Measurements from ENCODE around the gene FLNA. TPM values are rescaled to one million over a fixed set of nuclear protein-coding genes. Genes with fewer than 3 reads are reported as not detected.

FLNA gene
- total and polyA plus RNA-seq, 2 of the 13 experiments (the other 11 are each of a cell fraction or from before 2014, with no cell fraction given): 83.4 to 174 TPM

DNA sequence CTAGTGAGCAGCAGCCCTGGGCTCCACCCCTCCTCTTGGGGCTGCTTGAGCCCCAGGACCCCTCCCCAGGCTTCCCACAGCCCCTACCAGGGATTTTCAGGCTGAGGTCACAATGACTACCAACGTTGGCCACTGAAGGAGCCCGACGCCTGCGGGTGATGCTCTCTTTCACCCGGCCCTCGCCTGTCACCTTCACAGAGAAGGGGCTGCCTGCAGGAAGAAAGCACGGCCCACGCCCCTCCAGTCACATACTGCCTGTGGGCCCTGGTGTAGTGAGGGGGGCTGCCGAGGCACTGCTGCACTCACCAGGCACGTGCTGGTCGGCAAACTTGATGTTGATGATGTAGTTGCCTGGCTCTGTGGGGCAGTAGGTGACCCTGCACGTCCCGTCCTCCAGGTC lies 22.0 kb downstream of the FLNA start (continued):
- TF ChIP-seq, protein P1, sequence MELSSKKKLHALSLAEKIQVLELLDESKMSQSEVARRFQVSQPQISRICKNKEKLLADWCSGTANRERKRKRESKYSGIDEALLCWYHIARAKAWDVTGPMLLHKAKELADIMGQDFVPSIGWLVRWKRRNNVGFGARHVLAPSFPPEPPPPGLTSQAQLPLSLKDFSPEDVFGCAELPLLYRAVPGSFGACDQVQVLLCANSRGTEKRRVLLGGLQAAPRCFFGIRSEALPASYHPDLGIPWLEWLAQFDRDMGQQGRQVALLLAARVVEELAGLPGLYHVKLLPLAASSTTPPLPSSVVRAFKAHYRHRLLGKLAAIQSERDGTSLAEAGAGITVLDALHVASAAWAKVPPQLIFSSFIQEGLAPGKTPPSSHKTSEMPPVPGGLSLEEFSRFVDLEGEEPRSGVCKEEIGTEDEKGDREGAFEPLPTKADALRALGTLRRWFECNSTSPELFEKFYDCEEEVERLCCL (CRISPR knock-in tag; IDR thresholded peaks at IDR 0.05; ENCODE audit: borderline replicate concordance): no peak
- no peak for TF ChIP-seq ZNF12 (CRISPR knock-in tag; IDR thresholded peaks at IDR 0.05)

DNA sequence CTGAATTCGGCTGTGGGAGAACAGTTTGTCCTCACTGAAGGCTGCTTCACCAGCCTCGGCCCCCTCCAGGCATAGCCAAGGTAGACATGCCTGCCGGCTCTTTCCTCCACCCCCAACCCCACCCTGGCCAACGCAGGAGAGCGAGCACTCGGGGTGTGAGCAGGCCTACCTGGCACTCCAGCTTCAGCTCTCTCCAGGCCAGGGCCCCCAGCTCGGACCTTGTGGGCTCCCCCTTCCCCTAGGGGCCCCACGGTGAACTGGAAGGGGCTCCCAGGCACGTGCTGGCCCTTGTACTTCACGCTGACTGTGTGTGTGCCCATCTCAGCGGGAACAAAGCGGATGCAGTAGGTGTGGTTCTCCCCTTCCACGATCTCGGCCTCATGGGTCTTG lies 22.4 kb downstream of the FLNA start:
- H2AFZ ChIP-seq (ENCODE audit: low read length): no peak overlapping the region
- no peak overlapping the region for H3K9ac ChIP-seq (ENCODE audit: insufficient read depth, low read depth, low read length)
- peaks cover 10 to 33% of the 10 kb centered on the region in 2 experiments; a peak in 4 of 5 replicates for H3K36me3 ChIP-seq (replicated peaks in 1 of 2; ENCODE audit: control insufficient read depth in 1 of 2, insufficient read depth in 2 of 2, low read length in 2 of 2)
- BruUV-seq (replicated peaks): no TSS peak
- no peak overlapping the region for H3K27ac ChIP-seq (ENCODE audit: extremely low read length, insufficient read depth, low read length)
- ATAC-seq (no peak), DNase-seq (ENCODE audit: low spot score) (no peak), FAIRE-seq (no peak)
- intact Hi-C loops (cut with micrococcal nuclease; ENCODE audit: unreplicated experiment) (no loop called here), in situ Hi-C loops (cut with HindIII; ENCODE audit: extremely low pct_ligation_motif_present, low pct_unique_long_range_greater_than_20kb) (no loop called here)
- ChIA-PET CTCF (ENCODE audit: low intra/inter-chr PET ratio, low total read pairs) (no interaction called here), POLR2A (no interaction called here)
- no peaks in the 10 kb centered on the region for H3K27me3 ChIP-seq (ENCODE audit: control insufficient read depth in 1 of 2, insufficient read depth in 2 of 2, low read length in 2 of 2)
- H3K4me3 ChIP-seq (replicated peaks in 1 of 3; ENCODE audit: insufficient read depth in 1 of 3, low read depth in 2 of 3, low read length in 3 of 3): no peak overlapping the region
- H3K9me3 ChIP-seq (ENCODE audit: low read length): no peaks in the 10 kb centered on the region
- no peaks in the 10 kb centered on the region for H4K20me1 ChIP-seq (ENCODE audit: insufficient read depth, low read length)
- no peak overlapping the region for H3K4me2 ChIP-seq (ENCODE audit: low read depth, low read length)
- WGBS (ENCODE audit: low lambda C conversion rate): no CpG with 5 or more reads among the region's 14 CpGs
- H3K79me2 ChIP-seq (ENCODE audit: insufficient read depth, low read length): no peaks in the 10 kb centered on the region
- H3K4me1 ChIP-seq (ENCODE audit: insufficient read depth, low read length): peaks cover 5% of the 10 kb centered on the region; the same call in 1 of the 2 replicates
- no peak for TF ChIP-seq ISX (CRISPR knock-in tag; conservative IDR thresholded peaks at IDR 0.05)
- TF ChIP-seq ZSCAN29 (CRISPR knock-in tag; conservative IDR thresholded peaks at IDR 0.05): no peak
- TF ChIP-seq MIER3 (CRISPR knock-in tag; IDR thresholded peaks at IDR 0.05; ENCODE audit: borderline replicate concordance): no peak
- TF ChIP-seq ZFP90 (CRISPR knock-in tag; IDR thresholded peaks at IDR 0.05; ENCODE audit: borderline replicate concordance): no peak
- no peak for TF ChIP-seq NFATC3 (CRISPR knock-in tag; IDR thresholded peaks at IDR 0.05)
- no peak for TF ChIP-seq ZNF614 (CRISPR knock-in tag; IDR thresholded peaks at IDR 0.05; ENCODE audit: borderline replicate concordance)
- TF ChIP-seq, protein P2, sequence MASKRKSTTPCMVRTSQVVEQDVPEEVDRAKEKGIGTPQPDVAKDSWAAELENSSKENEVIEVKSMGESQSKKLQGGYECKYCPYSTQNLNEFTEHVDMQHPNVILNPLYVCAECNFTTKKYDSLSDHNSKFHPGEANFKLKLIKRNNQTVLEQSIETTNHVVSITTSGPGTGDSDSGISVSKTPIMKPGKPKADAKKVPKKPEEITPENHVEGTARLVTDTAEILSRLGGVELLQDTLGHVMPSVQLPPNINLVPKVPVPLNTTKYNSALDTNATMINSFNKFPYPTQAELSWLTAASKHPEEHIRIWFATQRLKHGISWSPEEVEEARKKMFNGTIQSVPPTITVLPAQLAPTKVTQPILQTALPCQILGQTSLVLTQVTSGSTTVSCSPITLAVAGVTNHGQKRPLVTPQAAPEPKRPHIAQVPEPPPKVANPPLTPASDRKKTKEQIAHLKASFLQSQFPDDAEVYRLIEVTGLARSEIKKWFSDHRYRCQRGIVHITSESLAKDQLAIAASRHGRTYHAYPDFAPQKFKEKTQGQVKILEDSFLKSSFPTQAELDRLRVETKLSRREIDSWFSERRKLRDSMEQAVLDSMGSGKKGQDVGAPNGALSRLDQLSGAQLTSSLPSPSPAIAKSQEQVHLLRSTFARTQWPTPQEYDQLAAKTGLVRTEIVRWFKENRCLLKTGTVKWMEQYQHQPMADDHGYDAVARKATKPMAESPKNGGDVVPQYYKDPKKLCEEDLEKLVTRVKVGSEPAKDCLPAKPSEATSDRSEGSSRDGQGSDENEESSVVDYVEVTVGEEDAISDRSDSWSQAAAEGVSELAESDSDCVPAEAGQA (IDR thresholded peaks at IDR 0.05; ENCODE audit: low read depth): no peak
- TF ChIP-seq, protein P2 (CRISPR knock-in tag; IDR thresholded peaks at IDR 0.05; ENCODE audit: borderline replicate concordance): no peak
- TF ChIP-seq KLF6 (CRISPR knock-in tag; IDR thresholded peaks at IDR 0.05): no peak
- TF ChIP-seq, protein P3, sequence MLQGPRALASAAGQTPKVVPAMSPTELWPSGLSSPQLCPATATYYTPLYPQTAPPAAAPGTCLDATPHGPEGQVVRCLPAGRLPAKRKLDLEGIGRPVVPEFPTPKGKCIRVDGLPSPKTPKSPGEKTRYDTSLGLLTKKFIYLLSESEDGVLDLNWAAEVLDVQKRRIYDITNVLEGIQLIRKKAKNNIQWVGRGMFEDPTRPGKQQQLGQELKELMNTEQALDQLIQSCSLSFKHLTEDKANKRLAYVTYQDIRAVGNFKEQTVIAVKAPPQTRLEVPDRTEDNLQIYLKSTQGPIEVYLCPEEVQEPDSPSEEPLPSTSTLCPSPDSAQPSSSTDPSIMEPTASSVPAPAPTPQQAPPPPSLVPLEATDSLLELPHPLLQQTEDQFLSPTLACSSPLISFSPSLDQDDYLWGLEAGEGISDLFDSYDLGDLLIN (CRISPR knock-in tag; IDR thresholded peaks at IDR 0.05; ENCODE audit: borderline replicate concordance): no peak
- no peak for TF ChIP-seq ZNF124 (CRISPR knock-in tag; IDR thresholded peaks at IDR 0.05)
- TF ChIP-seq IKZF1 (IDR thresholded peaks at IDR 0.05): no peak
- TF ChIP-seq, protein P4, sequence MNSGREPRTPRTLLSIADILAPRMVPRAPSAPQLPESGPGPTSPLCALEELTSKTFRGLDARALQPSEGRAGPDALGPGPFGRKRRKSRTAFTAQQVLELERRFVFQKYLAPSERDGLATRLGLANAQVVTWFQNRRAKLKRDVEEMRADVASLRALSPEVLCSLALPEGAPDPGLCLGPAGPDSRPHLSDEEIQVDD (CRISPR knock-in tag; IDR thresholded peaks at IDR 0.05; ENCODE audit: borderline replicate concordance): no peak
- TF ChIP-seq CHCHD3 (CRISPR knock-in tag; IDR thresholded peaks at IDR 0.05): no peak
- TF ChIP-seq HIVEP1 (CRISPR knock-in tag; IDR thresholded peaks at IDR 0.05): no peak

Measured in HepG2 (cell line).